ENCODE data around the gene RFESD.

Gene RFESD

GRCh38 chr5:95619514-95620029 is 27.0 kb upstream of the RFESD start:
- Histone ChIP-seq H3K9ac (ENCODE audit: low read length) (peak overlapping the region; percentile 52), H3K4me3 (ENCODE audit: low read length) (peak overlapping the region; percentile 22), H3K9me3 (ENCODE audit: control insufficient read depth, low read length) (no peaks in the 10 kb centered on the region), H3K36me3 (ENCODE audit: control insufficient read depth, insufficient read depth, low read length) (no peaks in the 10 kb centered on the region), H3K4me1 (ENCODE audit: control insufficient read depth, insufficient read depth, low read length) (peaks cover 18% of the 10 kb centered on the region), H3K27me3 (ENCODE audit: control insufficient read depth, insufficient read depth, low read length) (peaks cover 23% of the 10 kb centered on the region)

GRCh38 chr5:95620030-95620869 is 26.3 kb upstream of the RFESD start, which contains the start of gene GPR150:
GPR150 (plus strand) TSS chr5:95620087; CDS start chr5:95620276, 189 bp downstream.
- Histone ChIP-seq H3K9ac (ENCODE audit: low read length) (peak within 1 kb of the TSS; percentile 52), H3K9me3 (ENCODE audit: control insufficient read depth, low read length) (no peaks in the 10 kb centered on the region), H3K4me3 (ENCODE audit: low read length) (peak within 1 kb of the TSS; percentile 22), H3K36me3 (ENCODE audit: control insufficient read depth, insufficient read depth, low read length) (no peaks in the 10 kb centered on the region), H3K4me1 (ENCODE audit: control insufficient read depth, insufficient read depth, low read length) (peaks cover 18% of the 10 kb centered on the region), H3K27me3 (ENCODE audit: control insufficient read depth, insufficient read depth, low read length) (peaks cover 23% of the 10 kb centered on the region)

- peak overlapping the region; percentile 46 for H3K9ac ChIP-seq (ENCODE audit: low read length)
- H3K27me3 ChIP-seq (ENCODE audit: control insufficient read depth, insufficient read depth, low read length), result peaks cover 23% of the 10 kb centered on the region
- H3K36me3 ChIP-seq (ENCODE audit: control insufficient read depth, insufficient read depth, low read length), result no peaks in the 10 kb centered on the region
- H3K4me3 ChIP-seq (ENCODE audit: low read length), result peak overlapping the region; percentile 40
- no peaks in the 10 kb centered on the region for H3K9me3 ChIP-seq (ENCODE audit: control insufficient read depth, low read length)
- peaks cover 18% of the 10 kb centered on the region for H3K4me1 ChIP-seq (ENCODE audit: control insufficient read depth, insufficient read depth, low read length)
Observed at GRCh38 chr5:95620870-95621838, 25.4 kb upstream of the RFESD start.

- Histone ChIP-seq H3K4me1 (ENCODE audit: control insufficient read depth, insufficient read depth, low read length) (peaks cover 18% of the 10 kb centered on the region), H3K36me3 (ENCODE audit: control insufficient read depth, insufficient read depth, low read length) (no peaks in the 10 kb centered on the region), H3K27me3 (ENCODE audit: control insufficient read depth, insufficient read depth, low read length) (peaks cover 23% of the 10 kb centered on the region), H3K4me3 (ENCODE audit: low read length) (peak overlapping the region; percentile 40), H3K9me3 (ENCODE audit: control insufficient read depth, low read length) (no peaks in the 10 kb centered on the region), H3K9ac (ENCODE audit: low read length) (no peak overlapping the region)
Observed at GRCh38 chr5:95621839-95622629, 24.5 kb upstream of the RFESD start.

- Histone ChIP-seq H3K27me3 (ENCODE audit: control insufficient read depth, insufficient read depth, low read length) (peaks cover 23% of the 10 kb centered on the region), H3K4me1 (ENCODE audit: control insufficient read depth, insufficient read depth, low read length) (peaks cover 18% of the 10 kb centered on the region), H3K4me3 (ENCODE audit: low read length) (no peak overlapping the region), H3K36me3 (ENCODE audit: control insufficient read depth, insufficient read depth, low read length) (no peaks in the 10 kb centered on the region), H3K9ac (ENCODE audit: low read length) (no peak overlapping the region), H3K9me3 (ENCODE audit: control insufficient read depth, low read length) (no peaks in the 10 kb centered on the region)
Observed at GRCh38 chr5:95623706-95624105, 22.9 kb upstream of the RFESD start.

GRCh38 chr5:95624368-95624767 is 22.2 kb upstream of the RFESD start:
- H3K4me1 ChIP-seq (ENCODE audit: control insufficient read depth, insufficient read depth, low read length), result peaks cover 18% of the 10 kb centered on the region
- peaks cover 20% of the 10 kb centered on the region for H3K27me3 ChIP-seq (ENCODE audit: control insufficient read depth, insufficient read depth, low read length)
- no peak overlapping the region for H3K9ac ChIP-seq (ENCODE audit: low read length)
- no peaks in the 10 kb centered on the region for H3K36me3 ChIP-seq (ENCODE audit: control insufficient read depth, insufficient read depth, low read length)
- no peaks in the 10 kb centered on the region for H3K9me3 ChIP-seq (ENCODE audit: control insufficient read depth, low read length)
- H3K4me3 ChIP-seq (ENCODE audit: low read length), result no peak overlapping the region

- no peak overlapping the region for H3K4me3 ChIP-seq (ENCODE audit: low read length)
- H3K36me3 ChIP-seq (ENCODE audit: control insufficient read depth, insufficient read depth, low read length), result no peaks in the 10 kb centered on the region
- no peaks in the 10 kb centered on the region for H3K27me3 ChIP-seq (ENCODE audit: control insufficient read depth, insufficient read depth, low read length)
- H3K9me3 ChIP-seq (ENCODE audit: control insufficient read depth, low read length), result no peaks in the 10 kb centered on the region
- no peak overlapping the region for H3K9ac ChIP-seq (ENCODE audit: low read length)
- peaks cover 3% of the 10 kb centered on the region for H3K4me1 ChIP-seq (ENCODE audit: control insufficient read depth, insufficient read depth, low read length)
Observed at GRCh38 chr5:95626701-95627100, 19.9 kb upstream of the RFESD start.

GRCh38 chr5:95627971-95628810 is 18.4 kb upstream of the RFESD start:
- Histone ChIP-seq H3K4me3 (ENCODE audit: low read length) (no peak overlapping the region), H3K9me3 (ENCODE audit: control insufficient read depth, low read length) (no peaks in the 10 kb centered on the region), H3K9ac (ENCODE audit: low read length) (no peak overlapping the region), H3K27me3 (ENCODE audit: control insufficient read depth, insufficient read depth, low read length) (no peaks in the 10 kb centered on the region), H3K36me3 (ENCODE audit: control insufficient read depth, insufficient read depth, low read length) (no peaks in the 10 kb centered on the region), H3K4me1 (ENCODE audit: control insufficient read depth, insufficient read depth, low read length) (no peaks in the 10 kb centered on the region)

GRCh38 chr5:95628933-95629332 is 17.6 kb upstream of the RFESD start:
- Histone ChIP-seq H3K27me3 (ENCODE audit: control insufficient read depth, insufficient read depth, low read length) (no peaks in the 10 kb centered on the region), H3K9me3 (ENCODE audit: control insufficient read depth, low read length) (no peaks in the 10 kb centered on the region), H3K4me1 (ENCODE audit: control insufficient read depth, insufficient read depth, low read length) (no peaks in the 10 kb centered on the region), H3K9ac (ENCODE audit: low read length) (no peak overlapping the region), H3K36me3 (ENCODE audit: control insufficient read depth, insufficient read depth, low read length) (no peaks in the 10 kb centered on the region), H3K4me3 (ENCODE audit: low read length) (no peak overlapping the region)

GRCh38 chr5:95630394-95630917 is 16.1 kb upstream of the RFESD start:
- no peaks in the 10 kb centered on the region for H3K9me3 ChIP-seq (ENCODE audit: control insufficient read depth, low read length)
- no peaks in the 10 kb centered on the region for H3K36me3 ChIP-seq (ENCODE audit: control insufficient read depth, insufficient read depth, low read length)
- H3K4me1 ChIP-seq (ENCODE audit: control insufficient read depth, insufficient read depth, low read length), result no peaks in the 10 kb centered on the region
- H3K27me3 ChIP-seq (ENCODE audit: control insufficient read depth, insufficient read depth, low read length), result no peaks in the 10 kb centered on the region
- no peak overlapping the region for H3K4me3 ChIP-seq (ENCODE audit: low read length)
- no peak overlapping the region for H3K9ac ChIP-seq (ENCODE audit: low read length)

Data from mucosa of stomach (tissue), 1 donor.